Esophagus squamous epithelium (tissue), 5 donors: ENCODE data around the gene MED13L. TPM values are rescaled to one million over a fixed set of nuclear protein-coding genes. Genes with fewer than 3 reads are reported as not detected.

Experiments used
- DNase-seq: peaks from one replicate; lab custom pipeline; 2025; lab: John Stamatoyannopoulos, UW
- H3K27ac ChIP-seq, 4 donors: fragments of 200-600 bp; sonication (generic); one replicate each; pipeline ENCODE4 v1.5.1; 2016 to 2019; ENCODE audit warnings: mild to moderate bottlenecking in 1 of 4
- H3K27me3 ChIP-seq, 4 donors: fragments of 200-600 bp; sonication (generic); 1 replicate in 3 of 4; 2 replicates in 1 of 4; pipeline versions ENCODE4 v1.5.1 to v1.6.0; 2017 to 2021; ENCODE audit warnings: antibody characterized with exemption in 1 of 4
- H3K36me3 ChIP-seq, 3 donors: fragments of 200-600 bp; sonication (generic); one replicate each; pipeline ENCODE4 v1.5.1; 2016 to 2019
- H3K4me1 ChIP-seq, 3 donors: fragments of 200-600 bp; sonication (generic); one replicate each; pipeline ENCODE4 v1.5.1; 2017 to 2019
- H3K4me3 ChIP-seq, 4 donors: fragments of 200-600 bp; sonication (generic); 1 replicate in 3 of 4; 2 replicates in 1 of 4; pipeline ENCODE4 v1.5.1; 2016 to 2019; ENCODE audit warnings: mild to moderate bottlenecking in 2 of 4, moderate library complexity in 1 of 4
- H3K9me3 ChIP-seq, 3 donors: fragments of 200-600 bp; sonication (generic); one replicate each; pipeline ENCODE4 v1.5.1; 2016 to 2019
- CTCF ChIP-seq, 6 experiments: fragments of 450-650 bp in 4 of 6; fragments of 200-600 bp in 2 of 6; sonication (generic) in 2 of 6; IDR thresholded peaks; one replicate each; pipeline ENCODE4 v1.5.1; 2016 to 2019; ENCODE audit warnings: antibody characterized with exemption in 6 of 6, mild to moderate bottlenecking in 4 of 6, moderate library complexity in 4 of 6
- POLR2A ChIP-seq, 4 donors: fragments of 450-650 bp; IDR thresholded peaks; one replicate each; pipeline ENCODE4 v1.6.1; 2017; ENCODE audit warnings: antibody characterized with exemption in 4 of 4, mild to moderate bottlenecking in 4 of 4, moderate library complexity in 3 of 4
- WGBS, 2 donors: methylation state at CpG; one replicate each; pipeline ENCODE4 v1.1.5; 2018; 5-methylcytosine and 5-hydroxymethylcytosine counted together
- intact Hi-C: fragments of 100-400 bp; cut with DNase I; formaldehyde crosslinking; loops from one replicate; pipeline ENCODE4 v1.15.0; 2022
- total RNA-seq, 4 donors: library from RNA; depleted of rRNA; stranded (reverse); fragments of >200 nt; gene quantifications; one replicate each; pipeline ENCODE4 v1.1.0, GENCODE V29; 2016
- donor health status: DM: yes; HTN: yes; CAD: no.

Gene MED13L
- total RNA-seq, 4 donors from 2014 or later = 52.2 to 137 (median 62.1) TPM

- Histone ChIP-seq H3K4me1 (peaks cover 1 to 47% (median 15%) of the 10 kb centered on the region in 3 donors), H3K27ac (no peak overlapping the region), H3K9me3 (peaks cover 0 to 8% (median 4%) of the 10 kb centered on the region in 3 donors), H3K27me3 (no peaks in the 10 kb centered on the region), H3K36me3 (no peaks in the 10 kb centered on the region), H3K4me3 (no peak overlapping the region)
- TF ChIP-seq CTCF (IDR thresholded peaks at IDR 0.05) (no peak), POLR2A (IDR thresholded peaks at IDR 0.05) (no peak)
- 90 to 100% methylated on average over 2 of the region's 2 CpGs for WGBS, 2 donors
- DNase-seq = no peak
- intact Hi-C loops = loop anchor here (10.0 kb wide), 1 partner anchor 245 kb away; no protein-coding TSS in a partner anchor
Measured at GRCh38 chr12:116249938-116250337, 27.6 kb downstream of the MED13L start.

- H3K9me3 ChIP-seq = peaks cover 0 to 8% (median 4%) of the 10 kb centered on the region in 3 donors
- no peak overlapping the region for H3K27ac ChIP-seq
- H3K4me3 ChIP-seq = no peak overlapping the region
- intact Hi-C loops = loop anchor here (10.0 kb wide), 1 partner anchor 244 kb away; no protein-coding TSS in a partner anchor
- H3K27me3 ChIP-seq = no peaks in the 10 kb centered on the region
- no peak for TF ChIP-seq CTCF (IDR thresholded peaks at IDR 0.05)
- TF ChIP-seq POLR2A (IDR thresholded peaks at IDR 0.05) = no peak
- no peak for DNase-seq
- H3K4me1 ChIP-seq = peaks cover 7 to 51% (median 16%) of the 10 kb centered on the region in 3 donors
- H3K36me3 ChIP-seq = no peaks in the 10 kb centered on the region
Measured at GRCh38 chr12:116248930-116249329, 28.6 kb downstream of the MED13L start.

- peaks cover 12 to 56% (median 21%) of the 10 kb centered on the region in 3 donors for H3K4me1 ChIP-seq
Measured at GRCh38 chr12:116248433-116248832, 29.1 kb downstream of the MED13L start.

GRCh38 chr12:116247377-116247776 is 30.1 kb downstream of the MED13L start:
- Histone ChIP-seq H3K27ac (no peak overlapping the region), H3K4me1 (peaks cover 12 to 67% (median 22%) of the 10 kb centered on the region in 3 donors), H3K36me3 (no peaks in the 10 kb centered on the region), H3K4me3 (no peak overlapping the region), H3K27me3 (no peaks in the 10 kb centered on the region), H3K9me3 (peaks cover 0 to 8% (median 4%) of the 10 kb centered on the region in 3 donors)
- TF ChIP-seq CTCF (IDR thresholded peaks at IDR 0.05) = no peak
- TF ChIP-seq POLR2A (IDR thresholded peaks at IDR 0.05) = no peak
- intact Hi-C loops = loop anchor here (10.0 kb wide), 1 partner anchor 243 kb away; no protein-coding TSS in a partner anchor
- no peak for DNase-seq
- WGBS, 2 donors = 43 to 58% methylated on average over 3 of the region's 3 CpGs

More at GRCh38 chr12:116248433-116248832, 29.1 kb downstream of the MED13L start:
- no peak for TF ChIP-seq CTCF (IDR thresholded peaks at IDR 0.05)
- no peak for TF ChIP-seq POLR2A (IDR thresholded peaks at IDR 0.05)
- intact Hi-C loops = loop anchor here (10.0 kb wide), 1 partner anchor 244 kb away; no protein-coding TSS in a partner anchor
- Histone ChIP-seq H3K4me3 (no peak overlapping the region), H3K27ac (no peak overlapping the region), H3K27me3 (no peaks in the 10 kb centered on the region), H3K36me3 (no peaks in the 10 kb centered on the region), H3K9me3 (peaks cover 0 to 8% (median 4%) of the 10 kb centered on the region in 3 donors)
- no peak for DNase-seq

GRCh38 chr12:116246490-116247179 is 30.9 kb downstream of the MED13L start:
- H3K27ac ChIP-seq = no peak overlapping the region

More at GRCh38 chr12:116246490-116247179, 30.9 kb downstream of the MED13L start:
- 72 to 82% methylated on average over 3 to 4 of the region's 5 CpGs for WGBS, 2 donors
- Histone ChIP-seq H3K4me3 (no peak overlapping the region), H3K36me3 (no peaks in the 10 kb centered on the region), H3K27me3 (no peaks in the 10 kb centered on the region), H3K9me3 (peaks cover 0 to 8% (median 3%) of the 10 kb centered on the region in 3 donors), H3K4me1 (peaks cover 12 to 74% (median 22%) of the 10 kb centered on the region in 3 donors)
- intact Hi-C loops = loop anchor here (10.0 kb wide), 1 partner anchor 242 kb away; no protein-coding TSS in a partner anchor
- DNase-seq = no peak
- TF ChIP-seq POLR2A (IDR thresholded peaks at IDR 0.05) (no peak), CTCF (IDR thresholded peaks at IDR 0.05) (no peak)
